ENCODE measurements around the gene KCNH4.

DNA sequence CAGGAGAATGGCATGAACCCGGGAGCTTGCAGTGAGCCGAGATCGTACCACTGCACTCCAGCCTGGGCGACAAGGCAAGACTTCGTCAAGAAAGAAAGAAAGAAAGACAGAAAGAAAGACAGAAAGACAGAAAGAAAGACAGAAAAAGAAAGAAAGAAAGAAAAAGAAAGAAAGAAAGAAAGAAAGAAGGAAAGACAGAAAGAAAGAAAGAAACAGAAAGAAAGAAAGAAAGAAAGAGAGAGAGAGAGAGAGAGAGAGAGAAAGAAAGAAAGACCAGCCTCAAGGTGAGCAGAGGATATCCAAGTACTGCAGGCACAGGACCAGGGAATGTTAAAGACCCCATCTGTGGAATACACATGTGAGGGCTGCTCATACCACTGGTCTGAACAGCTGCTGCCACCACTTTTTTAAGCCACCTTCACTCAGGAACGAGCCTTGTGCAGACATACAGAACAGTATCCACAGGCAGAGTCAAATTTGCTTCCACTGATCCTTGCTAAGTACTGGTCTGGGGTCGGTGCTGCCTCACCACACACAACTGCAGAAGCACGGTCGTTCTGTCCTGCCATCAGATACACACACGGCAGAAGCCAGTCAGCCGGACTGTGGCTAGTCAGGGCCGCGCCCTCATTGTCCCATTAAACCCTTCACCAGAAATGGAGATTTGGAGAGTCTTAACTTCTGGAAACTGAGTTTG is 33.9 kb downstream of the KCNH4 start:
- no peak for TF ChIP-seq CTCF (IDR thresholded peaks at IDR 0.05; ENCODE audit: poor library complexity)
- no peak for TF ChIP-seq EZH2 (IDR thresholded peaks at IDR 0.05; ENCODE audit: borderline replicate concordance)
